CD4-positive, alpha-beta T cell (primary cell): Measurements from ENCODE around the gene SLC29A1. TPM values are rescaled to one million over a fixed set of nuclear protein-coding genes. Genes with fewer than 3 reads are reported as not detected.

Experiments used
- ATAC-seq: fragments of 200-7000 bp; cut with Tn5 transposase; one replicate; pipeline ENCODE4 v1.10.0; 2022; ENCODE audit warnings: mild to moderate bottlenecking; ENCODE audit not compliant: poor library complexity
- CTCF ChIA-PET: fragments of 350-600 bp; sonication (Branson Sonifier 250); formaldehyde crosslinking; loops from one replicate; lab custom pipeline; 2021; ENCODE audit warnings: antibody characterized with exemption, inconsistent platforms; lab: Charles Lee
- POLR2A ChIA-PET: fragments of 350-600 bp; sonication (Branson Sonifier 250); formaldehyde crosslinking; loops from one replicate; lab custom pipeline; 2021; ENCODE audit warnings: antibody characterized with exemption, inconsistent platforms; lab: Charles Lee
- DNase-seq, 14 experiments: peaks; one replicate each; pipeline ENCODE4 v3.0.0-alpha.2; 2013 to 2020; ENCODE audit warnings: mixed read lengths in 2 of 14
- H3K27ac ChIP-seq, 2 donors: one replicate each; pipeline versions ENCODE4 v1.5.1 to v1.7.0; 2013; ENCODE audit warnings: low read length in 2 of 2, low read depth in 1 of 2, mild to moderate bottlenecking in 1 of 2
- H3K27me3 ChIP-seq, 2 experiments: 1 replicate in 1 of 2; 2 replicates in 1 of 2; pipeline versions ENCODE4 v1.6.1 to v1.7.0; 2013; ENCODE audit warnings: low read length in 2 of 2, control low read depth in 1 of 2, mild to moderate bottlenecking in 1 of 2, moderate library complexity in 1 of 2; ENCODE audit not compliant: insufficient read depth in 2 of 2, control insufficient read depth in 1 of 2
- H3K36me3 ChIP-seq: one replicate; pipeline ENCODE4 v1.6.1; 2013; ENCODE audit warnings: low read length, control low read depth; ENCODE audit not compliant: insufficient read depth
- H3K4me1 ChIP-seq: one replicate; pipeline ENCODE4 v1.6.1; 2013; ENCODE audit warnings: low read length, control low read depth; ENCODE audit not compliant: insufficient read depth
- H3K4me3 ChIP-seq: one replicate; pipeline ENCODE4 v1.5.1; 2013; ENCODE audit warnings: mild to moderate bottlenecking, low read length, moderate library complexity
- H3K9me3 ChIP-seq, 2 experiments: 1 replicate in 1 of 2; 2 replicates in 1 of 2; pipeline versions ENCODE4 v1.6.1 to v1.7.0; 2013; ENCODE audit warnings: low read length in 2 of 2, mild to moderate bottlenecking in 2 of 2, control low read depth in 1 of 2, moderate library complexity in 1 of 2; ENCODE audit not compliant: control insufficient read depth in 1 of 2, insufficient read depth in 1 of 2
- H3K27ac Mint-ChIP-seq: one replicate; pipeline ENCODE4 v1.8.0; 2020; ENCODE audit warnings: mixed read lengths
- H3K27me3 Mint-ChIP-seq: one replicate; pipeline ENCODE4 v1.8.0; 2021; ENCODE audit warnings: mixed read lengths
- H3K36me3 Mint-ChIP-seq: one replicate; pipeline ENCODE4 v1.8.0; 2021; ENCODE audit warnings: low read depth, mixed read lengths
- H3K4me1 Mint-ChIP-seq: one replicate; pipeline ENCODE4 v1.8.0; 2021; ENCODE audit warnings: low read depth, mixed read lengths
- H3K4me3 Mint-ChIP-seq: one replicate; pipeline ENCODE4 v1.8.0; 2020; ENCODE audit warnings: mild to moderate bottlenecking, mixed read lengths
- H3K9me3 Mint-ChIP-seq: one replicate; pipeline ENCODE4 v1.8.0; 2020; ENCODE audit warnings: mixed read lengths
- CTCF ChIP-seq: fragments of 200-600 bp; IDR thresholded peaks from one replicate; pipeline ENCODE4 v1.8.0; 2022; ENCODE audit warnings: antibody characterized with exemption, mild to moderate bottlenecking
- intact Hi-C, 2 experiments: fragments of 100-400 bp; cut with DNase I in 1 of 2; cut with micrococcal nuclease in 1 of 2; formaldehyde crosslinking; loops; one replicate each; pipeline versions ENCODE4 v1.15.1 to v1.9.0; 2023 to 2025; cut with DNase I, micrococcal nuclease
- total RNA-seq, 174 experiments: library from RNA in 2 of 174; stranded (reverse) in 2 of 174; gene quantifications; one replicate each; pipeline ENCODE4 v1.2.3 and lab custom pipeline; 2021 to 2026

SLC29A1 gene
- total RNA-seq, 2 experiments from 2014 or later: 0.67 to 1.3 TPM

- no peak for TF ChIP-seq CTCF
- no peak overlapping the region for H3K27ac ChIP-seq
- ChIA-PET CTCF (no interaction called here), POLR2A (interaction anchor here (5.8 kb wide), 1 partner anchor 20 kb away, joined by 62 read pairs; the partner anchor contains the start of gene HSP90AB1)
- DNase-seq: no peak
- no peaks in the 10 kb centered on the region for H3K9me3 Mint-ChIP-seq
- no peak overlapping the region for H3K27ac Mint-ChIP-seq
- H3K4me1 Mint-ChIP-seq: peaks cover 22% of the 10 kb centered on the region
- no peaks in the 10 kb centered on the region for H3K27me3 ChIP-seq
- intact Hi-C loops: loop anchor here in 1 of 2 experiments (10.0 kb wide), 1 partner anchor 592 kb away; the partner anchor contains the start of gene MAD2L1BP
- no peak overlapping the region for H3K4me3 ChIP-seq
- no peak for ATAC-seq
- H3K27me3 Mint-ChIP-seq: no peaks in the 10 kb centered on the region
- no peak overlapping the region for H3K4me3 Mint-ChIP-seq
- H3K36me3 Mint-ChIP-seq: no peaks in the 10 kb centered on the region
- H3K36me3 ChIP-seq: no peaks in the 10 kb centered on the region
- H3K9me3 ChIP-seq: no peaks in the 10 kb centered on the region
- H3K4me1 ChIP-seq: peaks cover 25% of the 10 kb centered on the region
Measured at GRCh38 chr6:44226368-44227147, 3.2 kb downstream of the SLC29A1 start.

- TF ChIP-seq CTCF: no peak
- H3K27me3 Mint-ChIP-seq: no peaks in the 10 kb centered on the region
Measured at GRCh38 chr6:44227148-44227793, 3.9 kb downstream of the SLC29A1 start.

GRCh38 chr6:44228031-44228430 lies 4.6 kb downstream of the SLC29A1 start:
- TF ChIP-seq CTCF: no peak
- no peaks in the 10 kb centered on the region for H3K27me3 Mint-ChIP-seq
- Histone ChIP-seq H3K9me3 (no peaks in the 10 kb centered on the region), H3K4me3 (no peak overlapping the region), H3K27me3 (no peaks in the 10 kb centered on the region), H3K4me1 (peaks cover 12% of the 10 kb centered on the region), H3K36me3 (no peaks in the 10 kb centered on the region), H3K27ac (no peak overlapping the region)
- H3K27ac Mint-ChIP-seq: no peak overlapping the region
- ChIA-PET CTCF (no interaction called here), POLR2A (interaction anchor here (1.0 to 1.9 kb wide), 2 partner anchors 9 to 19 kb away, joined by 3 to 6 read pairs; partner anchors contain the start of gene HSP90AB1)
- H3K9me3 Mint-ChIP-seq: no peaks in the 10 kb centered on the region
- DNase-seq: no peak
- H3K4me1 Mint-ChIP-seq: peaks cover 10% of the 10 kb centered on the region
- intact Hi-C loops: loop anchor here in 1 of 2 experiments (10.0 kb wide), 1 partner anchor 593 kb away; the partner anchor contains the start of gene MAD2L1BP
- ATAC-seq: no peak
- no peaks in the 10 kb centered on the region for H3K36me3 Mint-ChIP-seq
- H3K4me3 Mint-ChIP-seq: no peak overlapping the region

More at GRCh38 chr6:44227148-44227793, 3.9 kb downstream of the SLC29A1 start:
- DNase-seq (no peak), ATAC-seq (no peak)
- Mint-ChIP-seq H3K4me1 (peaks cover 18% of the 10 kb centered on the region), H3K27ac (no peak overlapping the region), H3K36me3 (no peaks in the 10 kb centered on the region), H3K9me3 (no peaks in the 10 kb centered on the region), H3K4me3 (no peak overlapping the region)
- CTCF ChIA-PET: no interaction called here
- no peak overlapping the region for H3K4me3 ChIP-seq
- H3K9me3 ChIP-seq: no peaks in the 10 kb centered on the region
- no peak overlapping the region for H3K27ac ChIP-seq
- H3K4me1 ChIP-seq: peaks cover 20% of the 10 kb centered on the region
- intact Hi-C loops: loop anchor here in 1 of 2 experiments (10.0 kb wide), 1 partner anchor 592 kb away; the partner anchor contains the start of gene MAD2L1BP
- no peaks in the 10 kb centered on the region for H3K36me3 ChIP-seq
- POLR2A ChIA-PET: interaction anchor here (1.9 kb wide), 1 partner anchor 20 kb away, joined by 6 read pairs; the partner anchor contains the start of gene HSP90AB1
- H3K27me3 ChIP-seq: no peaks in the 10 kb centered on the region
